8988T (cell line): ENCODE measurements around the gene CDA.

Experiments
- DNase-seq: peaks from one replicate; pipeline ENCODE4 v3.0.0; 2011

Gene CDA

GRCh38 chr1:20618550-20618949 is 29.7 kb downstream of the CDA start:
- DNase-seq, result no peak

- no peak for DNase-seq
Observed at GRCh38 chr1:20619999-20620398, 31.1 kb downstream of the CDA start.

GRCh38 chr1:20621012-20621411 is 32.1 kb downstream of the CDA start:
- no peak for DNase-seq

GRCh38 chr1:20624709-20625108 is 35.8 kb downstream of the CDA start:
- DNase-seq, result no peak

GRCh38 chr1:20625176-20626097 is 36.5 kb downstream of the CDA start:
- no peak for DNase-seq

GRCh38 chr1:20626098-20626427 is 37.2 kb downstream of the CDA start:
- no peak for DNase-seq

- DNase-seq, result no peak
Observed at GRCh38 chr1:20626524-20626923, 37.6 kb downstream of the CDA start.

- DNase-seq, result no peak
Observed at GRCh38 chr1:20630729-20631128, 41.8 kb downstream of the CDA start.

GRCh38 chr1:20632386-20632785 is 43.5 kb downstream of the CDA start:
- no peak for DNase-seq

GRCh38 chr1:20633190-20634064 is 44.5 kb downstream of the CDA start, which contains the start of gene PINK1:
TSS of gene PINK1 (plus strand) at chr1:20633458. CDS start at chr1:20633549, 91 bp downstream.
- DNase-seq, result peak; percentile 69

- no peak for DNase-seq
Observed at GRCh38 chr1:20634065-20634593, 45.2 kb downstream of the CDA start.

GRCh38 chr1:20634594-20635084 is 45.7 kb downstream of the CDA start:
- DNase-seq, result no peak

GRCh38 chr1:20636785-20637347 is 48.0 kb downstream of the CDA start:
- DNase-seq, result no peak

- no peak for DNase-seq
Observed at GRCh38 chr1:20640183-20640597, 51.3 kb downstream of the CDA start.

GRCh38 chr1:20641975-20642374 is 53.1 kb downstream of the CDA start:
- no peak for DNase-seq

- DNase-seq, result no peak
Observed at GRCh38 chr1:20643080-20643479, 54.2 kb downstream of the CDA start.

GRCh38 chr1:20644416-20644815 is 55.5 kb downstream of the CDA start:
- DNase-seq, result no peak

GRCh38 chr1:20645414-20645813 is 56.5 kb downstream of the CDA start:
- no peak for DNase-seq

- no peak for DNase-seq
Observed at GRCh38 chr1:20648438-20648837, 59.5 kb downstream of the CDA start.

GRCh38 chr1:20648946-20649345 is 60.0 kb downstream of the CDA start:
- DNase-seq, result no peak

- no peak for DNase-seq
Observed at GRCh38 chr1:20652300-20652699, 63.4 kb downstream of the CDA start.

GRCh38 chr1:20654104-20654690 is 65.3 kb downstream of the CDA start:
- DNase-seq, result no peak

GRCh38 chr1:20657024-20657423 is 68.1 kb downstream of the CDA start:
- no peak for DNase-seq
